Measurements from ENCODE around the gene NANOS1.

The NANOS1 gene

GRCh38 chr10:119060107-119060506, 30.6 kb downstream of the NANOS1 start:
- DNase-seq (ENCODE audit: low read depth in 2 of 2) = no peak

DNA sequence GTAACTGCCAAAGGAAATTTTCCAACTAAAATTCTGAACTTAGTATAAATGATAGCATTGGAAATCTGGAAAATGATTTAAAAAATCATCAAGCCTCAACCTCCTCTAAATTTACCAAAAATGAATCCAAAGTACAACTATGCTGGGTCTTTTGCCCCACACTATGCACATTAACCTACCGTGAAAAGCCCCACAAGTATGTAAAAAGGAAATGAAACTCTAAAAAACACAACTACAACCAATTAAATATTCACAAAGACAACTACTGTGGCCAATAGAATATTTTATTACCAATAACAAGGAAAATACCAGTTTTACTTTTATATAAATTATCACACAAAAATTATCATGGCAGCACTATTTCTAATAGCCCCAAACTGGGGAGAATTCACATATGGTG, 31.8 kb downstream of the NANOS1 start:
- DNase-seq (ENCODE audit: low read depth in 2 of 2) = no peak

DNA sequence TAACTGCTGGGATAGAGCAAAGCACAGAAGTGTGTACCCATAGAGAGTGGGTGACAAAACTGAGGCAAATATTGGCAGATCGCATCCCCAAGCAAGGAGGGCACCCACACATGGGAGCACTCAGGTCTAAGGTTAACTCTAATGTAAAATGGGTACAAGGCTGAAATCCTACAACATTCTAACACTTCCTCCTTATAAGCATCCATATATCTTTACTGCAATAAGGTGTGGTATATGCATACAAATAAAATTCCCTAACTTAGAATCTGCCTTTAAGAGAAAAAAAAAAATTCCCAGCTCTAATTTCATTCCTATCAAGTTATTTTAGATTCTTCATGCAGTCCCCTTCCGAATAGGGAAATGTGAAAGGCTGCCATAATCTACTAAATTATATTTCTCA, 32.4 kb downstream of the NANOS1 start:
- no peak for DNase-seq (ENCODE audit: low read depth in 2 of 2)

- DNase-seq (ENCODE audit: low read depth in 2 of 2) = no peak
Observed at GRCh38 chr10:119070395-119071165, 41.1 kb downstream of the NANOS1 start.

- DNase-seq (ENCODE audit: low read depth in 2 of 2) = no peak
Observed at GRCh38 chr10:119073584-119073983, 44.1 kb downstream of the NANOS1 start.

GRCh38 chr10:119078422-119079179, 49.1 kb downstream of the NANOS1 start:
- DNase-seq (ENCODE audit: low read depth in 2 of 2) = no peak

- peak; percentile 48 to 61 for DNase-seq (ENCODE audit: low read depth in 2 of 2)
Observed at GRCh38 chr10:119079599-119080520, 50.3 kb downstream of the NANOS1 start.

GRCh38 chr10:119080521-119081259, 51.2 kb downstream of the NANOS1 start, which contains the start of gene EIF3A:
Gene EIF3A, minus strand, starts transcription at chr10:119080817. Its CDS starts 141 bp downstream, at chr10:119080676.
- peak; percentile 80 to 87 for DNase-seq (ENCODE audit: low read depth in 2 of 2)
